ENCODE data around the gene RAB11FIP4. TPM values are rescaled to one million over a fixed set of nuclear protein-coding genes. Genes with fewer than 3 reads are reported as not detected.

The RAB11FIP4 gene
- total RNA-seq, 1 experiment from 2014 or later, result 10.8 TPM

DNA sequence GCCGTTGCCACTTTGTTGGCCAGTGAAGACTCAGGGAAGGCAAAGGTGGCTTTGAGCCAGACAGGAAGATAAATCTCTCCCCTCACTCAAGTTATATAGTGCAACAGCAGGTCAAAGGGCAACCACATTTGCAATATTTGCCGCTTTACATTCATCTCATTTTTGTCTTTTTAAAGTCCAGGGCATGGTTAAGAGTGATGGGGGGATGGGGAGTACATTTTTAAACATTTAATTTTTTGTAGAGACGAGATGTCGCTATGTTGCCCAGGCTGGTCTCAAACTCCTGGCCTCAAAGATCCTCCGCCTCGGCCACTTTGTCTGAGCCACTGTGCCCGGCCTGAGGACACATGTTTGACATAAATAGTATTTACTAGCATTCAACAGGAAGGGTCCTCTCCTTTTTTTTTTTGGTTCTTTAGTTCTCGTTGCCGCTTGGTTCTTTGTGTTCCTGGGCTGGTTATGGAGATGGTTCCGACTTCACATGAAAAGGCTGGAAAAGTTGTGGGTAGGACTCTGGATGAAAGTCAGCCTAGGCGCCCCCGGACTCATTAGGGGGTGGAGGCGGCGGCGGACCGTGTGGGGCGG, 95.7 kb downstream of the RAB11FIP4 start:
- H3K36me3 ChIP-seq (ENCODE audit: control insufficient read depth, insufficient read depth, low read length), result no peaks in the 10 kb centered on the region
- no peaks in the 10 kb centered on the region; the same call in 1 of the 2 replicates for H3K4me1 ChIP-seq (ENCODE audit: control insufficient read depth, insufficient read depth, low read length)
- H3K27ac ChIP-seq (ENCODE audit: low read length), result no peak overlapping the region
- BruUV-seq (replicated peaks), result no TSS peak
- ChIA-PET CTCF (interaction anchor here (0.6 kb wide), 1 partner anchor 670 kb away, joined by 4 read pairs; no protein-coding TSS in a partner anchor), POLR2A (interaction anchor here (0.6 kb wide), 1 partner anchor 517 kb away, joined by 5 read pairs; no protein-coding TSS in a partner anchor)
- intact Hi-C loops (cut with micrococcal nuclease; ENCODE audit: unreplicated experiment) (no loop called here), in situ Hi-C loops (cut with HindIII; ENCODE audit: low pct_unique_long_range_greater_than_20kb, low sequenced_read_pairs) (no loop called here)
- H3K27me3 ChIP-seq (ENCODE audit: control insufficient read depth, insufficient read depth, low read length), result peaks cover 2% of the 10 kb centered on the region; the same call in 1 of the 2 replicates
- H3K4me3 ChIP-seq (ENCODE audit: low read depth in 2 of 2, low read length in 2 of 2), result peak overlapping the region; percentile 50 to 52
- no peak for ATAC-seq
- no peak for TF ChIP-seq CTCF (IDR thresholded peaks at IDR 0.05)
- no peak for TF ChIP-seq POLR2AphosphoS5 (IDR thresholded peaks at IDR 0.05; ENCODE audit: low read depth, low read length)
- TF ChIP-seq TCF7L2 (IDR thresholded peaks at IDR 0.05; ENCODE audit: low read depth, low read length), result no peak
- no peak for TF ChIP-seq SIN3A (IDR thresholded peaks at IDR 0.05; ENCODE audit: borderline replicate concordance, insufficient read depth, low read depth, low read length)
- TF ChIP-seq, protein P1, sequence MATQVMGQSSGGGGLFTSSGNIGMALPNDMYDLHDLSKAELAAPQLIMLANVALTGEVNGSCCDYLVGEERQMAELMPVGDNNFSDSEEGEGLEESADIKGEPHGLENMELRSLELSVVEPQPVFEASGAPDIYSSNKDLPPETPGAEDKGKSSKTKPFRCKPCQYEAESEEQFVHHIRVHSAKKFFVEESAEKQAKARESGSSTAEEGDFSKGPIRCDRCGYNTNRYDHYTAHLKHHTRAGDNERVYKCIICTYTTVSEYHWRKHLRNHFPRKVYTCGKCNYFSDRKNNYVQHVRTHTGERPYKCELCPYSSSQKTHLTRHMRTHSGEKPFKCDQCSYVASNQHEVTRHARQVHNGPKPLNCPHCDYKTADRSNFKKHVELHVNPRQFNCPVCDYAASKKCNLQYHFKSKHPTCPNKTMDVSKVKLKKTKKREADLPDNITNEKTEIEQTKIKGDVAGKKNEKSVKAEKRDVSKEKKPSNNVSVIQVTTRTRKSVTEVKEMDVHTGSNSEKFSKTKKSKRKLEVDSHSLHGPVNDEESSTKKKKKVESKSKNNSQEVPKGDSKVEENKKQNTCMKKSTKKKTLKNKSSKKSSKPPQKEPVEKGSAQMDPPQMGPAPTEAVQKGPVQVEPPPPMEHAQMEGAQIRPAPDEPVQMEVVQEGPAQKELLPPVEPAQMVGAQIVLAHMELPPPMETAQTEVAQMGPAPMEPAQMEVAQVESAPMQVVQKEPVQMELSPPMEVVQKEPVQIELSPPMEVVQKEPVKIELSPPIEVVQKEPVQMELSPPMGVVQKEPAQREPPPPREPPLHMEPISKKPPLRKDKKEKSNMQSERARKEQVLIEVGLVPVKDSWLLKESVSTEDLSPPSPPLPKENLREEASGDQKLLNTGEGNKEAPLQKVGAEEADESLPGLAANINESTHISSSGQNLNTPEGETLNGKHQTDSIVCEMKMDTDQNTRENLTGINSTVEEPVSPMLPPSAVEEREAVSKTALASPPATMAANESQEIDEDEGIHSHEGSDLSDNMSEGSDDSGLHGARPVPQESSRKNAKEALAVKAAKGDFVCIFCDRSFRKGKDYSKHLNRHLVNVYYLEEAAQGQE (IDR thresholded peaks at IDR 0.05; ENCODE audit: insufficient read depth in 1 of 2, low read depth in 2 of 2, low read length in 1 of 2), result no peak
- no peak for DNase-seq (ENCODE audit: low read depth, low spot score)
- H3K9me3 ChIP-seq (ENCODE audit: control insufficient read depth, insufficient read depth, low read depth, low read length), result no peaks in the 10 kb centered on the region

- Histone ChIP-seq H3K9me3 (ENCODE audit: control insufficient read depth, insufficient read depth, low read depth, low read length) (no peaks in the 10 kb centered on the region), H3K4me3 (ENCODE audit: low read depth in 2 of 2, low read length in 2 of 2) (peak overlapping the region; percentile 50 to 52), H3K27me3 (ENCODE audit: control insufficient read depth, insufficient read depth, low read length) (peaks cover 2% of the 10 kb centered on the region; the same call in 1 of the 2 replicates), H3K27ac (ENCODE audit: low read length) (no peak overlapping the region), H3K36me3 (ENCODE audit: control insufficient read depth, insufficient read depth, low read length) (no peaks in the 10 kb centered on the region), H3K4me1 (ENCODE audit: control insufficient read depth, insufficient read depth, low read length) (no peaks in the 10 kb centered on the region; the same call in 1 of the 2 replicates)
- in situ Hi-C loops (cut with HindIII; ENCODE audit: low pct_unique_long_range_greater_than_20kb, low sequenced_read_pairs) (no loop called here), intact Hi-C loops (cut with micrococcal nuclease; ENCODE audit: unreplicated experiment) (no loop called here)
- DNase-seq (ENCODE audit: low read depth, low spot score) (no peak), ATAC-seq (peak; percentile 93)
- BruUV-seq (replicated peaks), result no TSS peak
- ChIA-PET CTCF (interaction anchor here (0.6 kb wide), 1 partner anchor 669 kb away, joined by 4 read pairs; no protein-coding TSS in a partner anchor), POLR2A (interaction anchor here (0.6 kb wide), 1 partner anchor 516 kb away, joined by 5 read pairs; no protein-coding TSS in a partner anchor)
- TF ChIP-seq, protein P1 (IDR thresholded peaks at IDR 0.05; ENCODE audit: insufficient read depth in 1 of 2, low read depth in 2 of 2, low read length in 1 of 2), result no peak
- TF ChIP-seq CTCF (IDR thresholded peaks at IDR 0.05) (no peak), SIN3A (IDR thresholded peaks at IDR 0.05; ENCODE audit: borderline replicate concordance, insufficient read depth, low read depth, low read length) (no peak), TCF7L2 (IDR thresholded peaks at IDR 0.05; ENCODE audit: low read depth, low read length) (no peak), POLR2AphosphoS5 (IDR thresholded peaks at IDR 0.05; ENCODE audit: low read depth, low read length) (no peak)
Measured at GRCh38 chr17:31487648-31488263, 96.3 kb downstream of the RAB11FIP4 start.
